SK-N-MC (cell line): ENCODE data around the gene MORN5.

Experiments used
- EZH2 ChIP-seq: fragments of 200-600 bp; sonication (generic); IDR thresholded peaks from one replicate; pipeline ENCODE4 v1.6.1; 2017; ENCODE audit warnings: antibody characterized with exemption
- POLR2AphosphoS5 ChIP-seq: IDR thresholded peaks from 2 replicates; pipeline ENCODE4 v1.6.1; 2012; ENCODE audit warnings: mild to moderate bottlenecking, low read depth, low read length, borderline replicate concordance

DNA sequence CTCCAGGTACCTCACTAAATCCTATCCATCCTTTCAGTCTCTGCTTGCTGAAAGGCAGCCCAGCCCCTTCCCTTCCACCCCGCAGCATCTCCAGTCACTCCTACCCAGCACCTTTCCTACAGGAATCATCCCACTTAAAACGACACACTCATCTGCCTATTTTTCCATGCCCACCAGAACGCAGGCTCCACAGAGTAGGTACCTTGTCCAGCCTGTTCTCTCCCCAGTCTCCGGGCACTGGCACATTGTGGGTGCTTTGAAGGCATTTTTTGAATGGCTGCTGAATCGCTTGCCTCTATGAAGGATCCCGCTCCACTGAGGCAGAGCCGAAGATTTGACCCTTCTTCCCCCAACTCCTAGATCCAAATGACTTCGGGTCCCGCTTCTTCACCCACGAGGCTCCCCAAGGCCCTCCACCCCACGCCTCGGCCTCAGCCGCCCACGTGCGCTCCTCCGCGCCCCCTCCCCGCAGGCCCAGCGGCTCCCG lies 53.4 kb downstream of the MORN5 start:
- TF ChIP-seq EZH2, result no peak
- TF ChIP-seq POLR2AphosphoS5, result no peak
